SK-N-SH treated with all-trans-retinoic acid at 6 μM for 48 hours (cell line): ENCODE results near the gene POC1A.

Experiments
- ATAC-seq: fragments of 200-7000 bp; cut with Tn5 transposase; 3 replicates; pipeline ENCODE4 v1.9.1; 2020; ENCODE audit warnings: mild to moderate bottlenecking, moderate library complexity
- CSDC2 ChIP-seq: fragments of 250-450 bp; sonication (Bioruptor Pico); IDR thresholded peaks from 2 replicates; pipeline ENCODE4 v1.5.0; 2020; ENCODE audit warnings: mild to moderate bottlenecking, moderate library complexity
- ESRRG ChIP-seq: fragments of 250-450 bp; sonication (Bioruptor Pico); IDR thresholded peaks from 2 replicates; pipeline ENCODE4 v1.6.1; 2021; ENCODE audit warnings: mild to moderate bottlenecking
- GLIS3 ChIP-seq: fragments of 250-450 bp; sonication (Bioruptor Pico); IDR thresholded peaks from 2 replicates; pipeline ENCODE4 v1.5.0; 2020; ENCODE audit warnings: mild to moderate bottlenecking, moderate library complexity
- OSR1 ChIP-seq: fragments of 250-450 bp; sonication (Bioruptor Pico); IDR thresholded peaks from 2 replicates; pipeline ENCODE4 v1.8.0; 2022; ENCODE audit warnings: moderate library complexity, mild to moderate bottlenecking, inconsistent platforms
- SNAI2 ChIP-seq: fragments of 250-450 bp; sonication (Bioruptor Pico); IDR thresholded peaks from 2 replicates; pipeline ENCODE4 v1.5.0; 2020; ENCODE audit warnings: mild to moderate bottlenecking, moderate library complexity
- TCF4 ChIP-seq: fragments of 250-450 bp; sonication (Bioruptor Pico); IDR thresholded peaks from 2 replicates; pipeline ENCODE4 v1.8.0; 2021; ENCODE audit warnings: mild to moderate bottlenecking, moderate library complexity, borderline replicate concordance
- ZFP3 ChIP-seq: fragments of 250-450 bp; sonication (Bioruptor Pico); IDR thresholded peaks from 2 replicates; pipeline ENCODE4 v1.5.0; 2020; ENCODE audit warnings: mild to moderate bottlenecking, moderate library complexity
- ZFP30 ChIP-seq: fragments of 450-650 bp; formaldehyde crosslinking; IDR thresholded peaks from 2 replicates; pipeline ENCODE4 v1.5.0; 2022; ENCODE audit warnings: mild to moderate bottlenecking, moderate library complexity
- ZNF565 ChIP-seq: fragments of 450-650 bp; formaldehyde crosslinking; conservative IDR thresholded peaks from 2 replicates; pipeline ENCODE4 v1.5.0; 2020; ENCODE audit warnings: low read depth, mild to moderate bottlenecking, moderate library complexity
- ZNF8 ChIP-seq: fragments of 450-650 bp; formaldehyde crosslinking; IDR thresholded peaks from 2 replicates; pipeline ENCODE4 v1.5.0; 2020; ENCODE audit warnings: mild to moderate bottlenecking, moderate library complexity
- TF ChIP-seq, protein P1 (sequence below): fragments of 250-450 bp; sonication (Bioruptor Pico); IDR thresholded peaks from 2 replicates; pipeline ENCODE4 v1.8.0; 2021; ENCODE audit warnings: low read depth, mild to moderate bottlenecking, moderate library complexity, borderline replicate concordance
- TF ChIP-seq, protein P2 (sequence below): fragments of 250-450 bp; sonication (Bioruptor Pico); IDR thresholded peaks from 2 replicates; pipeline ENCODE4 v1.5.0; 2020; ENCODE audit warnings: mild to moderate bottlenecking, moderate library complexity
- TF ChIP-seq, protein P3 (sequence below): fragments of 250-450 bp; sonication (Bioruptor Pico); IDR thresholded peaks from 2 replicates; pipeline ENCODE4 v1.5.1; 2021; ENCODE audit warnings: mild to moderate bottlenecking, moderate library complexity
- TF ChIP-seq, protein P4 (sequence below): fragments of 250-450 bp; sonication (Bioruptor Pico); IDR thresholded peaks from 2 replicates; pipeline ENCODE4 v1.5.1; 2020; ENCODE audit warnings: low read depth, mild to moderate bottlenecking, moderate library complexity
- TF ChIP-seq, protein P5 (sequence below): fragments of 250-450 bp; sonication (Bioruptor Pico); IDR thresholded peaks from 2 replicates; pipeline ENCODE4 v1.8.0; 2020; ENCODE audit warnings: mild to moderate bottlenecking, moderate library complexity, borderline replicate concordance

POC1A gene

DNA sequence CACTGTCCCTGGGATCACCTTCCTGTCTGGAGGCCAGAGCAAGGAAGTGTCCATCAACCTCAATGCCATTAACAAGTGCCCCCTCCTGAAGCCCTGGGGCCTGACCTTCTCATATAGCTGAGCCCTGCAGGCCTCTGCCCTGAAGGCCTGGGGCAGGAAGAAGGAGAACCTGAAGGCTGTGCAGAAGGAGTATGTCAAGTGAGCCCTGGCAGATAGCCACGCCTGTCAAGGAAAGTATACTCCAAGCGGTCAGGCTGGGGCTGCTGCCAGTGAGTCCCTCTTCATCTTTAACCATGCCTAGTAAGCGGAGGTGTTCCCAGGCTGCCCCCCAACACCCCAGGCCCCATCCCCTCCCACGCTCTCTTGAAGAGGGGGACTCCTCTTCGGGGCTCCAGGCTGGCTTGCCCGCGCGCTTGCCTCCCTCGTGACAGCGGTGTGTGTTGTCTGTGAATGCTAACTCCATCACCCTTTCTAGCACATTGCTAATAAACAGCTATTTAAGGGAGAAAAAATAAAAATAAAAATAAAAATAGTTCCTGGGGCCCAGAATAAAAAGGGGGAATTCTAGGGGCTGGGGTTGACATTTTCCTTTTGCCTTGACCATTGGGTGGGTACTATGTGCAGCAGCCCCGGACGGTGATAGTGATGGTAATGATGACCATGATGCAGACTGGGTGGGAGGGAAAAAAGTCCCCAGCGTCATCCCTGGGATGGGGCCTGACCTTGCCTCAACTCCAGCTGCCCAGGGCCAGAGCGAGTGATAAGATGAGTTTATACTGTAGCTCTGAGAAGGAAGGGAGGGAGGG is 40.5 kb upstream of the POC1A start:
- TF ChIP-seq ZFP30 (no peak), CSDC2 (no peak), OSR1 (CRISPR knock-in tag) (no peak), ZNF8 (CRISPR knock-in tag) (no peak), GLIS3 (no peak), ZNF565 (no peak), ESRRG (no peak), SNAI2 (CRISPR knock-in tag) (no peak), TCF4 (no peak)
- TF ChIP-seq, protein P1, sequence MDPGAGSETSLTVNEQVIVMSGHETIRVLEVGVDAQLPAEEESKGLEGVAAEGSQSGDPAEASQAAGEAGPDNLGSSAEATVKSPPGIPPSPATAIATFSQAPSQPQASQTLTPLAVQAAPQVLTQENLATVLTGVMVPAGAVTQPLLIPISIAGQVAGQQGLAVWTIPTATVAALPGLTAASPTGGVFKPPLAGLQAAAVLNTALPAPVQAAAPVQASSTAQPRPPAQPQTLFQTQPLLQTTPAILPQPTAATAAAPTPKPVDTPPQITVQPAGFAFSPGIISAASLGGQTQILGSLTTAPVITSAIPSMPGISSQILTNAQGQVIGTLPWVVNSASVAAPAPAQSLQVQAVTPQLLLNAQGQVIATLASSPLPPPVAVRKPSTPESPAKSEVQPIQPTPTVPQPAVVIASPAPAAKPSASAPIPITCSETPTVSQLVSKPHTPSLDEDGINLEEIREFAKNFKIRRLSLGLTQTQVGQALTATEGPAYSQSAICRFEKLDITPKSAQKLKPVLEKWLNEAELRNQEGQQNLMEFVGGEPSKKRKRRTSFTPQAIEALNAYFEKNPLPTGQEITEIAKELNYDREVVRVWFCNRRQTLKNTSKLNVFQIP (CRISPR knock-in tag): no peak
- TF ChIP-seq, protein P2, sequence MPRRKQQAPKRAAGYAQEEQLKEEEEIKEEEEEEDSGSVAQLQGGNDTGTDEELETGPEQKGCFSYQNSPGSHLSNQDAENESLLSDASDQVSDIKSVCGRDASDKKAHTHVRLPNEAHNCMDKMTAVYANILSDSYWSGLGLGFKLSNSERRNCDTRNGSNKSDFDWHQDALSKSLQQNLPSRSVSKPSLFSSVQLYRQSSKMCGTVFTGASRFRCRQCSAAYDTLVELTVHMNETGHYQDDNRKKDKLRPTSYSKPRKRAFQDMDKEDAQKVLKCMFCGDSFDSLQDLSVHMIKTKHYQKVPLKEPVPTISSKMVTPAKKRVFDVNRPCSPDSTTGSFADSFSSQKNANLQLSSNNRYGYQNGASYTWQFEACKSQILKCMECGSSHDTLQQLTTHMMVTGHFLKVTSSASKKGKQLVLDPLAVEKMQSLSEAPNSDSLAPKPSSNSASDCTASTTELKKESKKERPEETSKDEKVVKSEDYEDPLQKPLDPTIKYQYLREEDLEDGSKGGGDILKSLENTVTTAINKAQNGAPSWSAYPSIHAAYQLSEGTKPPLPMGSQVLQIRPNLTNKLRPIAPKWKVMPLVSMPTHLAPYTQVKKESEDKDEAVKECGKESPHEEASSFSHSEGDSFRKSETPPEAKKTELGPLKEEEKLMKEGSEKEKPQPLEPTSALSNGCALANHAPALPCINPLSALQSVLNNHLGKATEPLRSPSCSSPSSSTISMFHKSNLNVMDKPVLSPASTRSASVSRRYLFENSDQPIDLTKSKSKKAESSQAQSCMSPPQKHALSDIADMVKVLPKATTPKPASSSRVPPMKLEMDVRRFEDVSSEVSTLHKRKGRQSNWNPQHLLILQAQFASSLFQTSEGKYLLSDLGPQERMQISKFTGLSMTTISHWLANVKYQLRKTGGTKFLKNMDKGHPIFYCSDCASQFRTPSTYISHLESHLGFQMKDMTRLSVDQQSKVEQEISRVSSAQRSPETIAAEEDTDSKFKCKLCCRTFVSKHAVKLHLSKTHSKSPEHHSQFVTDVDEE (CRISPR knock-in tag): no peak
- TF ChIP-seq, protein P3, sequence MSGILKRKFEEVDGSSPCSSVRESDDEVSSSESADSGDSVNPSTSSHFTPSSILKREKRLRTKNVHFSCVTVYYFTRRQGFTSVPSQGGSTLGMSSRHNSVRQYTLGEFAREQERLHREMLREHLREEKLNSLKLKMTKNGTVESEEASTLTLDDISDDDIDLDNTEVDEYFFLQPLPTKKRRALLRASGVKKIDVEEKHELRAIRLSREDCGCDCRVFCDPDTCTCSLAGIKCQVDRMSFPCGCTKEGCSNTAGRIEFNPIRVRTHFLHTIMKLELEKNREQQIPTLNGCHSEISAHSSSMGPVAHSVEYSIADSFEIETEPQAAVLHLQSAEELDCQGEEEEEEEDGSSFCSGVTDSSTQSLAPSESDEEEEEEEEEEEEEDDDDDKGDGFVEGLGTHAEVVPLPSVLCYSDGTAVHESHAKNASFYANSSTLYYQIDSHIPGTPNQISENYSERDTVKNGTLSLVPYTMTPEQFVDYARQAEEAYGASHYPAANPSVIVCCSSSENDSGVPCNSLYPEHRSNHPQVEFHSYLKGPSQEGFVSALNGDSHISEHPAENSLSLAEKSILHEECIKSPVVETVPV (CRISPR knock-in tag): no peak
- TF ChIP-seq, protein P4, sequence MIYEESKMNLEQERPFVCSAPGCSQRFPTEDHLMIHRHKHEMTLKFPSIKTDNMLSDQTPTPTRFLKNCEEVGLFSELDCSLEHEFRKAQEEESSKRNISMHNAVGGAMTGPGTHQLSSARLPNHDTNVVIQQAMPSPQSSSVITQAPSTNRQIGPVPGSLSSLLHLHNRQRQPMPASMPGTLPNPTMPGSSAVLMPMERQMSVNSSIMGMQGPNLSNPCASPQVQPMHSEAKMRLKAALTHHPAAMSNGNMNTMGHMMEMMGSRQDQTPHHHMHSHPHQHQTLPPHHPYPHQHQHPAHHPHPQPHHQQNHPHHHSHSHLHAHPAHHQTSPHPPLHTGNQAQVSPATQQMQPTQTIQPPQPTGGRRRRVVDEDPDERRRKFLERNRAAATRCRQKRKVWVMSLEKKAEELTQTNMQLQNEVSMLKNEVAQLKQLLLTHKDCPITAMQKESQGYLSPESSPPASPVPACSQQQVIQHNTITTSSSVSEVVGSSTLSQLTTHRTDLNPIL: no peak
- ATAC-seq: peak; percentile 47

DNA sequence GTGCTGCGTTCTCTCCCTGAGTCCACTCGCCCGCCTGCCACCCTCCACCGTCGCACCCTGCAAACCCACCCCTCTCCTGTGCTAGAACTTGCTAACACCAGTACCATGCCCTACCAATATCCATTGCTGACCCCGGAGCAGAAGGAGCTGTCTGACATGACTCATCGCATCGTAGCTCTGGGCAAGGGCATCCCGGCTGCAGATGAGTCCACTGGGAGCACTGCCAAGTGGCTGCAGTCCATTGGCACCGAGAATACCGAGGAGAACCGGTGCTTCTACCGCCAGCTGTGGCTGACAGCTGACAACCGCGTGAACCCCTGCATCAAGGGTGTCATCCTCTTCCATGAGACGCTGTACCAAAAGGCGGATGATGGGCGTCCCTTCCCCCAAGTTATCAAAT is 38.8 kb upstream of the POC1A start:
- TF ChIP-seq ZFP3 (peak; percentile 99), SNAI2 (CRISPR knock-in tag) (no peak)
- ATAC-seq: peak; percentile 45

DNA sequence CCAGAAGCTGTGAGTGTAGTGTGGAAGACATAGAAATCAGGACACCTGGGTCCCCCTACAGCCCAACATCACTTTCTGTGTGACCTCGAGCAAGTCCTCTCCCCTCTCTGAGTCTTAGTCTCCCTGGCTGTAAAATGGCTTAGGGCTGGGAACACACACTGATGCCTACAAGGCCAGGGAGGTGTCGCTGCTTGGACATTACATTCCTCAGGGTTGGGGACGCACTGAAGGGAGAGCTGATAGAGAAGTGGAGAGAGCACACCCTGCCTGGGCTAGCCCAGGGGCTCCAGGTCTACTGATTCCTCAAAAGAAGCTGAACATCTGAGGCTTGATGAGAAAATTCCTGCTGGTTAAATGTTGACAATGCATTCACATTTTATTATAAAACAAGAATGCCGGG is 37.4 kb upstream of the POC1A start:
- ATAC-seq: no peak
- TF ChIP-seq ZNF8 (CRISPR knock-in tag): no peak
- TF ChIP-seq, protein P3 (CRISPR knock-in tag): no peak
- TF ChIP-seq GLIS3: no peak
- TF ChIP-seq SNAI2 (CRISPR knock-in tag): no peak
- TF ChIP-seq, protein P5, sequence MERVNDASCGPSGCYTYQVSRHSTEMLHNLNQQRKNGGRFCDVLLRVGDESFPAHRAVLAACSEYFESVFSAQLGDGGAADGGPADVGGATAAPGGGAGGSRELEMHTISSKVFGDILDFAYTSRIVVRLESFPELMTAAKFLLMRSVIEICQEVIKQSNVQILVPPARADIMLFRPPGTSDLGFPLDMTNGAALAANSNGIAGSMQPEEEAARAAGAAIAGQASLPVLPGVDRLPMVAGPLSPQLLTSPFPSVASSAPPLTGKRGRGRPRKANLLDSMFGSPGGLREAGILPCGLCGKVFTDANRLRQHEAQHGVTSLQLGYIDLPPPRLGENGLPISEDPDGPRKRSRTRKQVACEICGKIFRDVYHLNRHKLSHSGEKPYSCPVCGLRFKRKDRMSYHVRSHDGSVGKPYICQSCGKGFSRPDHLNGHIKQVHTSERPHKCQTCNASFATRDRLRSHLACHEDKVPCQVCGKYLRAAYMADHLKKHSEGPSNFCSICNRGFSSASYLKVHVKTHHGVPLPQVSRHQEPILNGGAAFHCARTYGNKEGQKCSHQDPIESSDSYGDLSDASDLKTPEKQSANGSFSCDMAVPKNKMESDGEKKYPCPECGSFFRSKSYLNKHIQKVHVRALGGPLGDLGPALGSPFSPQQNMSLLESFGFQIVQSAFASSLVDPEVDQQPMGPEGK: no peak

DNA sequence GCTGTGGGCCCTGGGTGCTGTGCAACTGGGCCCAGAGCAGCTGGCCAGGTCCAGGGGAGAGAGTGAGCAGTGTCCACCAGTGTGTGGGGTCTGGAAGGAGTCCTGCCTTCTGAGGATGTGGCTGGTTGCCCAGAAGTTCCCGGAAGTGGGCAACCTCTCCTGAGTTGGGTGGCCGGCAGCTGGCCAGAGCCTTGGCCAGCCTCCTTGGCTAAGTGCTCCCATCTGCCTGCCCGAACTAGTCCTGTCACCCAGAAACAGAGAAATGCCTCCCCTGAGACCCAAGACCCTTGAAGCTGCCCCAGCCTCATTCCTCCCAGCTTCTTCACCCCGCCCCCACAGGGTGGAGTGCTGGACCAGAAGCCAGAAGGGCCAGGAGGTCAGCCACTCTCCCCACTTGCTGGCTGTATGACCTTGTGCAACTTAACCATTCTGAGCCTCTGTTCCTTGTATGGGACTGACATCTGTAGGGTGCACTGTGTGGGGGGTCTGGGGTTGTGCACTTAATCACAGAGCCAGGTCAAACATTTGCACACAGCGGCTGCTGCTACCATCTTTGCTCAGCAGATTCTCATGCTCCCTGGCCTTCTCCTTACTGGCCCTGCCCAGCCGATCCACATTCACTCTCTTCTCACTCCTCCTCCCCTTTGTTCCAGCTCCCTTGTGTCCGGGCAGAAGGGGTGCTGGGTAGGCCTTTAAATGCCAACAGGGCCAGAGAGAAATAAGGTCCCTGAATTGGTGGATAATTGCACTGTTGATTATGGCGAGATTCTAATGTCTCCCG is 36.3 kb upstream of the POC1A start:
- ATAC-seq: peak; percentile 65
- TF ChIP-seq, protein P3 (CRISPR knock-in tag): no peak
- no peak for TF ChIP-seq OSR1 (CRISPR knock-in tag)
- TF ChIP-seq, all 23 proteins: peak for 0
